ENCODE data around the gene RNF39.

GRCh38 chr6:30116724-30117123 is 41.2 kb upstream of the RNF39 start:
- TF ChIP-seq CTCF (IDR thresholded peaks at IDR 0.05) (no peak), POLR2A (IDR thresholded peaks at IDR 0.05) (no peak)

All from thyroid gland (tissue), 4 donors.